Stimulated activated CD4-positive, alpha-beta T cell treated with anti-CD3 and anti-CD28 coated beads, Interleukin-15, amount 100 ng/mL, for 24 hours (primary cell): ENCODE results near the gene TMEM61.
"Not testable (repeated sequence)": the region's sequence is repeated elsewhere in the genome, so short reads cannot be mapped to it uniquely, and the experiment has no call there.

ENCODE experiments used
- DNase-seq: peaks from one replicate; pipeline ENCODE4 v3.0.0-alpha.2; 2020

TMEM61 gene

DNA sequence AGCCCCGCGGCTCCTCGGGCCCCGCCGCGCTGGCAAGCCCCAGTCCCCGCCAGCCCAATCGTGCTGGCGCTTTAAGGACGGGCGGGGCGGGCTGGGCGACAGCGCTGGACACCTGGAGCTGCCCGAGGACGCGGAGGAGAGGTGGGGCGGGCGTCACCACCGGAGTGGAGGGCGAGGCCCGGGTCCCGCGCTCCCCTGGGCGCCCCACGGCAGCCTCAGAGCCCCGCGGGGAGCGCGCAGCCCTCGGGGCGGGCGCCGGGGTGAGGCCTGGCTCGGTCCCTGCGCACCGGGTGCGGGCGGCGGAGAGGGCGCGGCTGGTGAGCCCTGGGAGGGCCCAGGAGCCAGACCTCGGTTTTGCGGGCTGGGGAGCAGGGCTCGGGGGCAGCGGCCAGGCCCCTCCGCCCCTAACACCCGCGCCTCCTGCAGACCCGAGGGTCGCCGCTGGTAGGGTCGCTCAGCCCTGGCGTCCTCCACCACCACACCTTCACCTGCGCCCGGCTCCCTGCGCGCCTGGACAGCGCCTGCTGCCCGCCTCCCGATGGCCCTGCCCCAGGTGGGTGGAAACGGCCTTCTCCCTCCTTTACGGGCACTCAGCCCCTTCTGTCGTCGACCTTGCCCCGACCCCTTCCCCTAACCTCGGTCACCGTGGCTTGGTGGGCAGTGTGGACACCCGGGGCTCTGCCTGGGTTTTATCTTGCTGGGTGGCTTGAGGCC, at the start of gene TMEM61:
Gene TMEM61, plus strand, starts transcription at position 101 of the 714 bp plus-strand sequence. Its CDS starts 438 bp downstream, at position 539.
- no peak for DNase-seq

DNA sequence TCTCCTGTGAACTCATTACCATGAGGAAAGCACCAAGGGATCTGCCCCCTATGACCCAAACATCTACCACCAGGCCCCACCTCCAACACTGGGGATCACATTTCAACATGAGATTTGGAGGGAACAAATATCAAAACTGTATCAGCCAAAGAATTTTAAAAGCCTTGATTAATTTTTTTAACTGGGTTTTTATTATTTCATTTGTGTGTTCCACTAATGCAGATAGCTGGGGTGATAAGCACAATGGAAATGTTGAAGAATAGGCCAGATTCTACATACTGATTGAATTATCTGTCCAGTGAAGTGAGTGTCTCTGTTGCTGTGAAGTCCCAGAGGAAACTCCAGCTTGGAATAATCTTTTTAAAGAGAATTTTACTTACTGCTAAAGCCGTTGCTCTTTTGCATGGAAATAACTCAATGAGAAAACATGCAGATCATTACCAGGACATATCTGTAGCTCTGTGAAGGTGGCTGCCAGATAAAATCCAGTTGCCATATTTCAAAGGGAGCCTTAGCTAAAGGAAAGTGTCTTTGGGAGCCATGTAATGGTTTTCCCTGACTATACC, 49.1 kb upstream of the TMEM61 start:
- DNase-seq = no peak

DNA sequence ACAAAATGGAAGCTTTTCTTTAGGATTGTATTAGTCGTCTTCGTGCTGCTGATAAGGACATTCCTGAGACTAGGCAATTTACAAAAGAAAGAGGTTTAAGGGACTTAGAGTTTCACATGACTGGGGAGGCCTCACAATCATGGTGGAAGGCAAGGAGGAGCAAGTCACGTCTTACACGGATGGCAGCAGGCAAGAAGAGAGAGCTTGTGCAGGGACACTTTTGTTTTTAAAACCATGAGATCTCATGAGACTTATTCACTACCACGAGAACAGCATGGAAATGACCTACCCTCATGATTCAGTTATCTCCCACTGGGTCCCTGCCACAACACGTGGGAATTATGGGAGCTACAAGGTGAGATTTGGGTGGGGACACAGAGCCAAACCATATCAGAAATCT, 46.3 kb upstream of the TMEM61 start:
- DNase-seq = not testable (repeated sequence)

DNA sequence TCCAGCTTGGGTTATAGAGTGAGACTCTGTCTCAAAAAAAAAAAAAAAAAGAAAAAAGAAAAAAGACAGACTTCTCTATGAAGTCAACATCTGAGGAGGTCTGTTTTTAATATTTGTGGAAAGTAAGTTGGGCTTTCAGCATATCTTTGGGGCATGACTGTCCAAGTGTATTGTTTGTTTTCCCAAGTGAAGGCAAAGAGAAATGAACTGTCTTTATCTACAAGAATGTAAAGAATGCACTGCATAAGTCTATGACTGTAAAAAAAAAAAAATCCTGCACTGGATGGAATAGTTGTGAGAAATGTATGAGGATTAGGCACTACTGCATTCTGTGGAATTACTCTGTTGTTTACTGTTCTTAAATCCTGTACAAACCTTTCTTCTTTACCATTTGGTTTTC, 45.6 kb upstream of the TMEM61 start:
- no peak for DNase-seq

DNA sequence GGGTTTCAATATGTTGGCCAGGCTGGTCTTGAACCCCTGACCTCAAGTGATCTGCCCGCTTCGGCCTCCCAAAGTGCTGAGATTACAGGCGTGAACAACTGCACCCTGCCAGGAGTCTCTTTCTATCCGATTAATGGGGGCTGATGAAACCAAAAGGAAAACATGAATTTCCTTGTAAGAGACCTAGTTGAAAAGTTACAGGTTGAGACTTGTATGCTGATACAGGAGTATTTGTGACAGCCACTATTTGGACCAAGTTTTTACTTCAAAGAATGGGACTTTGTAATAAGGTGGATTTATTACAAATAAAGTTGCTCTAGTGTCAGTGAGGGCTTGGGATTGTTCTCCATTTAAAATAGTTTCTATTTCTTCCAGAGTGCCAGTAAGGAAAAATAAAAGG, 43.6 kb upstream of the TMEM61 start:
- DNase-seq = no peak

DNA sequence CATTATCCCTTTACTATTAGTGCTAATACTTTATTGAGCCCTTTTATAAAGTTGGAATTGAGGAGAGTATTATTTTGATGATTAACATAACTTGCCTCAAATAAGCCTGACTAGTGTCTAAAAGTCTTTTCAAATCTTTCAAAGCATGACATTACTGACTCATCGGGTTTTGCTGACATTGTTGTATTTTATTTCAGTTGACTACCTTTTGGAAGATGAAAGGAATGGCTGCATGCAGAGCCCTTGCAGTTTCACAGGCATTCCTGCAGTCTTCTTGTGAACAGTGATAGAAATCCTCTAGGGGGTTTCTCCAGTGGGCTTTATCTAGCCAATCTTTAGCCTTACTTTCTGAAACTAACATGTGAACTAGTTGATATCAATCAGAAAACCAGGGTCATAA, 43.0 kb upstream of the TMEM61 start:
- DNase-seq = no peak

DNA sequence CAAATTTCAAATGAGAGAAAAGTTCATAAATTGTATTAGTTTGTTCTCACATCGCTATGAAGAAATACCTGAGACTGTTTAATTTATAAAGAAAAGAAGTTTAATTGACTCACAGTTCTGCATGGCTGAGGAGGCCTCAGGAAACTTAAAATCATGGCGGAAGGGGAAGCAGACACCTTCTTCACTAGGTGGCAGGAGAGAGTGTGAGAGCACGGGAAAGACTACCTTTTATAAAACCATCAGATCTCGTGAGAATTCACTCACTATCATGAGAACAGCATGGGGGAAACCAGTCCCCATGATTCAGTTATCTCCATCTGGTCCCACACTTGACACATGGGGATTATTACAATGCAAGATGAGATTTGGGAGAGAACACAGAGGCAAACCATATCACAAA, 41.5 kb upstream of the TMEM61 start:
- DNase-seq = not testable (repeated sequence)

DNA sequence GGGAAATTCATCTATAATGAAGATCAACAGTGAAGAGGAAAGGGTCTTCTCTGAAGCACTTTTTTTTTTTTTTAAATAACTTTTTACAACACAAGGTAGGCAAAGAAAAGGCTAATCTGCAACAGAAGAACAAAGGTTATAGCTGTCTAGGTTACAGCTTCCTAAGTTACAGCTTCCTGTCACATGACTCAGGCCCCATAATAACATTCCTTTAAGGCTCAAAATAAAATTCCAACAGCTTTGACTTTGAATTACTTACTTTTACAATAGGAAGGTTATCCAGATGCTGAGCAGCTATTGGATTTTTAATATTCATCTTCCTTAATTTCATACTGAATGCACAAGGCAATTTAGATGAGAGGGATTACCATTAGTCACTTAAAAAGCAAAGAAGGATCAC, 40.4 kb upstream of the TMEM61 start:
- no peak for DNase-seq

DNA sequence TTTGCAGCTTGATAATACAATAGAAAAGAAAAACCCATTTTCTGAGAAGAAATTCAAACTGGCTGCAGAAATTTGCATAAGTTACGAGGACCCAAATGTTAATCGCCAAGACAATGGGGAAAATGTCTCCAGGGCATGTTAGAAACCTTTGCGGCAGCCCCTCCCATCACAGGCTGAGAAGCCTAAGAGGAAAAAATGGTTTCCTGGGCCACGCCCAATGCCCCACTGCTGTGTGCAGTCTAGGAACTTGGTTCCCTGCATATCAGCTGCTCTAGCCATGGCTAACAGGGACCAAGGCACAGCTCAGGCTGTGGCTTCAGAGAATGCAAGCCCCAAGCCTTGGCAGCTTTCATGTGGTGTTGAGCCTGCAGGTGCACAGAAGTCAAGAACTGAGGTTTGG, 37.5 kb upstream of the TMEM61 start:
- no peak for DNase-seq

DNA sequence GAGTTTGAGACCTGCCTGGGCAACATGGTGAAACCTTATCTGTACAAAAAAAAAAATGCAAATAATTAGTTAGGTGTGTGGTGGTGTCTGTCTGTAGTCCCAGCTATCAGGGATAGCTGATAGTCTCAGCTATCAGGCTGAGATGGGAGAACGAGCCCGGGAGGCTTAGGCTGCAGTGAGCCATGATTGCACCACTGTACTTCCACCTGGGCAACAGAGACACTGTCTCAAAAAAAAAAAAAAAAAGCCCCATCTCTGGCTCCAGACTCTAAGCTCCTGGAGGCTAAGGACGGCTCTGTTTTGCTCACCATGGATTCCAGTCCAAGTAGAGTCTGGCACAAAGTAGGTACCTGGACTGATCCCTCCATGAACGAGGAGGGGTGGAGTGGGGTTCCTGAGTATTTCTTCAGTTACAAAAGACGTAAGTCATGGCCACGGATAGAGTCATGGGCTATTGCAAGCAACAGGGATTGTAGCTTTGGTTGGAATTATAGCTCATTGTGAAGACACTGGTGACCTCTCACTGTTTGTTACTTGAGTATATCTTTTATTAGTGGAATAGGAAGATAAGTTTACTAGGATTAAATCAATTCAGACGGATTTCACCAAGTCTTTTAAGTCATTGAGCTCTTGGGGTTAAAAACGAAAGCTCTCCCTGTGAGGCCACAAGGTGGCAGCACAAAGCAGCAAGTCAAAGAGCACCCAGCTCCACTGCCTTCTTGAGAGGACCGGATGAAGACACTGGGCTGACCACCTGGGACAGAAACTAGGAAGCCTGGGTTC, 35.6 kb upstream of the TMEM61 start:
- DNase-seq = peak; percentile 77

DNA sequence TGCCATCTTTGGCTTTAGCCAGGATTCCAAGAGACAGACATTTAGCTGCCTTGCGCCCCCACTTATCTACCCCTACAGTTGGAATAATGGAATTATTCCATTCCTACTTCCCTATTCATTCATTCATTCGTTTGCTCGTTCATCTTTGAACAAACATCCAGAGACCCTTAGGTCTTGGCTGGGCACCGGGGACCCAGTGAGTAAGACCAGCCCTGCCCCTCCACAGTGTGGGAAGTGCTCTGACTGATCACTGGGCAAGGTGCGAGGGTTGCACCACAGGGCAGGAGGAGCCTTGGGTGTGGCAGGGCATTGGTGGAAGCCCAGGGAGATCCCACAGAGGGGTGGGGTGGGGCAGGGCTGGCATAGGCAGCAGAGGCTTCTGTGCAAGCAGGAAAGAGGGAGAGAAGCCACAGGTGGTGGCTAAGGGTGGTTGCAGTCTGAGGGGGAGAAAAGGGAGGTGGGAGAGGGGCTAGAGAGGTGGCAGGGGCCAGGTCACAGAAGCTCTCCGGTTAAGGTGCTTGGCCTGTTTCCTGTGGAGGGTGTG, 35.0 kb upstream of the TMEM61 start:
- no peak for DNase-seq

DNA sequence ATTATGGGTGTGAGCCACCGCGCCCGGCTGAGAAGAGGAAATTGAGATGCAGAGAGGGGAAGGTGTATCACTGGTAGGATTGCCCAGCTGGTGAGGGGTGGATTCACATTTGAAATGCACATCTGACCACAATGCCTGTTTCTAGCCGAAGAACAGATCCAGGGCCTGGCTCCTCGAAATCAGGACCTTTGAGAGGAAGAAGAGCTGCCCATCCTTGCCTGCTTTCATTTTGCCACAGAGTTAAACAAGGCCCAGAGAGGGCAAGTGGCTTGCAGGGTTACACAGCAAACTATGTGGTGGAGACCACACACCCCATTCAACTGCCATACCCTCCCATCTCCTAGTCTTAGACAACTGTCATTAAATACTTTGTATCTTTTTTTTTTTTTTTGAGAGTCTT, 32.9 kb upstream of the TMEM61 start:
- no peak for DNase-seq

DNA sequence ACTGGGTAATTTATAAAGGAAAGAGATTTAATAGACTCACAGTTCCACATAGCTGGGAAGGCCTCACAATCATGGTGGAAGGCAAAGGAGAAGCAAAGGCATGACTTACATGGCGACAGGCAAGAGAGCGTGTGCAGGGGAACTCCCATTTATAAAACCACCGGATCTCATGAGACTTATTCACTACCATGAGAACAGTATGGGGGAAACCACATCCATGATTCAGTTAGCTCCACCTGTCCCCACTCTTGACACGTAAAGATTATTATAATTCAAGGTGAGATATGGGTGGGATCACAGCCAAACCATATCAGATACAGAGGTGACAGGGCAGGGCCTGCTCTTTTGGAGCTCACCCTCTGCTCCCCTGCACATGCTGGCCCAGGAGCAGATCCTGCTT, 31.4 kb upstream of the TMEM61 start:
- DNase-seq = no peak

DNA sequence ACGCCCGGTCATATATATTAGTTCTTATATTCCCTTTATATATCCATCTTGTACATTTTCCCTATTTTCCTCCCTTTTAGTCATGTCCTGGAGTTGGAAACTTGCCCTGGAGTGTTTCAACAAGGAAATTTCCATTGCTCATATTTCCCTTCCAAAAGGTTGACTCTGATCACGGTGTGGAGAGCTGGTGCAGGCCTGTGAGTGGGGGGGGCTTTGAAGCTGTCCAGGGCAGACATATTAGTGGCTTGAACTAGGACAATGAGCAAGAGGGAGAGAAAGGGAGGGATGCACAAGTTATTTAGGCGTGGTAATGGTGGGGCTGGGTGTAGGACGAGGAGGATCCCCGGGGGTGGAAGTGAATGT, 30.4 kb upstream of the TMEM61 start:
- DNase-seq = no peak

DNA sequence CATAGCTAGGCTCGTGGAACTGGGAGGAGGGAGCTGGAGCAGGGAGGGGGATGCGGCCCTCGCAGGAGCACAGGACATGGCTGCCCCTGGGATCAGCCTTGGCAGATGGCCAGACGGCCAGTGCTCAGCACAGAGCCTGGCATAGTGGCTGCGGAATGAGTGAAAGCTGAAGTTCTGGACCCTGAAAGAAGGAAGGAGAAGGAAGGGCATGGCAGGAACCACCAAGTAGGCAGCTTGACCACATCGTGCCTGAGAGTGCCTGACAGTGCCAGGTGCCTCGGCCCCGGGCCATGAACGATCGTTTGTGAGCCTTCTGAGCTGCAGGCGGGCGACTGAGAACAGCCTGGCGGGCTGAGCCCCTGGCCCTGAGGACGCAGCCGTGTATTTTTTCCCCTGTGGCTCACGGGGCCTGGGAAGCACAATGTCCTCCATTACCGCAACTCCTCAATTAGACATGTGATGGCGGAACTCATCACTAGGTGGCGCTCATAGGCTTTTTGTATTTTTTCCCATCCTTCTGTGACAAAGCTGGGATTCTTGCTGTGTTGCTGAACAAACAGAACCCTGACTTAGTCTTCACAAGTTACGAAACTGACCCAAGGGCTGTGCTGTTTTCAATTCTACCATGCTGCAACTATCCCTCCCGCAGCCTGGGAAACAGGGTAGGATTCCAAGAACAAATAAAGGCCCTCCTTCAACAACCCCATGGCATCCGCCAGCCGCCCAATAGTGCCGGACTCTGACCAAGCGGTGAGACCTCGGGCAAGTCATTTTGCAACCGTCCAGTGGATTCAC, 29.9 kb upstream of the TMEM61 start:
- DNase-seq = peak; percentile 67

DNA sequence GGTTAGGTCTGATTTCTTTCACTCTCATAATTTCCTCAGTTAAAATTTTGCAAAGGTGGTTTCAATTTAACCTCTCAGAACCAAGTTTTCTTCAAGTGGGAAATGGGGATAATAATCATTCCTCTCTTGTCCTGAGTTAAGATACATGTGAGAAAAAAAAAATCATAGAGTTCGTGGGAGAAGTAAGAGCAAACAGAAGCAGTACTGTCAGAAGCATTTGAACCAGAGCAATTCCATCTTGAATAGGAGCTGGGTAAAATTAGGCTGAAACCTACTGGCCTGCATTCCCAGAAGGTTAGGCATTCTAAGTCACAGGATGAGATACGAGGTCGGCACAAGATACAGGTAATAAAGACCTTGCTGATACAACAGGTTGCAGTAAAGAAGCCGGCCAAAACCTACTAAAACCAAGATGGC, 28.6 kb upstream of the TMEM61 start:
- no peak for DNase-seq

DNA sequence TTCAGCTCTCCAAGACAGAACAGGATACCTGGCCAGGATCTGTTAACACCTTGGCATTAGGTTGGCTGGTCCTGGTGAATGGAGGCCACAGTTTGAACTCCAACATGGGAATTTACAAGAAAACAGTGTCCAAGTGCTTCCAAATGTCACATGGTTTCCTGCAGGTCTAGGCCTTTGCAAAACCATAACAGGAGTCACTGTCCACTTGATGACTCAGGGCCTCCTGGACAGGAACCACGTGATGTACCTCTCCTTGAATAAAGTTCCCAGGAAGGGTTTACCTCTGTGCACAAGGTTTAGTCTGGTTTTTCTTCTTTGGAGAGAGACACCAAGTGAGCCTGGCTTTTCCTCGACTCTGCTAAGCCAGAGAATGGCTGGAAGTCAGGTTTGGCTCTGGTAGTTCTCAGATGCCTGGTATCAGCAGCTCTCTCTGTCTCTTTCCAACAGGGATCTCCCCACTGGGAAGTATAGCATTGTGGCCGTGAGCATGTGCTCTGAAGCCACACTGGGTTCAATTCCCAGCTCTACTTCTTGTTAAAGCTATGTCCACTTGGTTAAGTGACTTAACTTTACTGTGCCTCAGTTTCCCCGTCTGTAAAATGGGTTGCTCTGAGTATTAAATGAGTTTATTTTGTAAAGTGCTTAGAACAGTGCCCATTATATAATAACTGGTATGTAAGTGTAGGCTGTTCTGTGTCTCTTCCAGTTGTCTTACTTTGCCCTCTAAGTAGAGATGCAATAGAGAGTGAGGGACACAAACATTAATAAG, 27.3 kb upstream of the TMEM61 start:
- DNase-seq = no peak

DNA sequence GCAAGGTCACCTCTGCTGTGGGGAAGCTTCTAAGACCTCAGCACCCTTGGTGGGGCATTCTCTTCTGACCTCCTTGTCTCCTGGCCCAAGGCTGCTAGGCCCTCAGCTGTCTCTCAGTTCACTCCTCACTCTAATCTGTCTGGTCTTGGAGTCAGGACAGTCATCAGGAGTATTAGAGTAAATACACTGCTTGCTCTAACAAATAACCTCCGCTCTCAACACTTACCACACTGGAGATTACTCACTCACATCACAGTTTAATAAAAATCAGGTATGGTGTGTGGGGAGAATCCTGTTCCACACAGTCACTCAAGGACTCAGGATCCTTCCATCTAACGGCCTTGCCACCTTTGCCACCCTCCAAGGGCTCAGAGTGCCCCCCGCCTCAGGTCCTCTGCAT, 26.6 kb upstream of the TMEM61 start:
- DNase-seq = no peak

DNA sequence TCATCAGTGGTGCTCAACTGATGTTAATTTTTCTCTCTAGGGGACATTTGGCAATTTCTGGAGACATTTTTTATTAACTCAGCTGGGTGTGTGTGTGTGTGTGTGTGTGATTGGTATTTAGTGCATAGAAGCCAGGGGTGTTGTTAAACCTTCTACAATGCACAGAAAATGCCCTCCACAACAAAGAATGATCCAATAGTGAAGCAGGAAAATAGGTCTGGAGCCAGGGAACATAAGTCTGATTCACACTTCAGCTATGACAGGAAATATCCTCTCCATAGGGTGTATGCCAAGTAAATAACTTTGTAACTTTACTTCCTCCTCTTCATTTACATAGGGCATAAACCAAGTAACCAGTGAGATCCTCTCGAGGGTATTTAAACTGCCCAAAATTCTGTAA, 25.1 kb upstream of the TMEM61 start:
- DNase-seq = no peak

DNA sequence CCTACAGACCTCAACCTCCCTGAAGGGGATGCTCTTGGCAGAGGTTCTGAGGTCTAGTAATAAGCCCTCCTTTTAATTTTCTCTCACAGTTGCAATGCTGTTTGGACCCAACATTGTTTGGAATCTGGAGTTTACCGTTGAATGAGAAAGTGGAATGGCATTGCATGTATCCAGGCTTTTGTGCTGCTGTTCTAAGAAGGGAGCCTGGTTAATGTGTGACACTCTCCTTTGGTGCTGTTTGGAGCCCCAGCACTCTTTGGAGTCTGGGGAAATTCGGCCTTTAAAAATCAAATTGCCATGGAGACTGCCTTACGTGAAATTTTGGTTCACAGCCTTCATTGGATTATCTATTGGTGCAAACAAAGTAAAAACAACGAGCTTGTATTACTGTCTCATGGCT, 23.7 kb upstream of the TMEM61 start:
- no peak for DNase-seq

DNA sequence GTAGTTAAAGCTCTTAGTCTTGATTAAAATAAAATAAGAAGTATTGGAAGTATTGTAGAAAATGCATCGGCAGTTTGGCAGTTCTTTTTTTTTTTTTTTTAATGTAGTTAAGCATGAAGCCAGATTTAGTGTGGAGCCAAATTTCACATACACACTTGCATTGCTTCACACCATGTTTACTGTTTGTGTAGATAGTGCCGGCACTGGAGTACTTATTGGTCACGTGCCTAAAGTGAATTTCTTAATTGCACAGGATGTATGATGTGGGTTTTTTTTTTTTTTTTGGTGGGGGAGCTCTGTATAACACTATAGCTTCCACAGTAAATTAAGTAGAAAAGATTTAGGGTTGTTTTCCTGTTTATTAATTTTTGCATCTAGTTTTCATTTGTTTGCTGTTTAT, 21.2 kb upstream of the TMEM61 start:
- no peak for DNase-seq

DNA sequence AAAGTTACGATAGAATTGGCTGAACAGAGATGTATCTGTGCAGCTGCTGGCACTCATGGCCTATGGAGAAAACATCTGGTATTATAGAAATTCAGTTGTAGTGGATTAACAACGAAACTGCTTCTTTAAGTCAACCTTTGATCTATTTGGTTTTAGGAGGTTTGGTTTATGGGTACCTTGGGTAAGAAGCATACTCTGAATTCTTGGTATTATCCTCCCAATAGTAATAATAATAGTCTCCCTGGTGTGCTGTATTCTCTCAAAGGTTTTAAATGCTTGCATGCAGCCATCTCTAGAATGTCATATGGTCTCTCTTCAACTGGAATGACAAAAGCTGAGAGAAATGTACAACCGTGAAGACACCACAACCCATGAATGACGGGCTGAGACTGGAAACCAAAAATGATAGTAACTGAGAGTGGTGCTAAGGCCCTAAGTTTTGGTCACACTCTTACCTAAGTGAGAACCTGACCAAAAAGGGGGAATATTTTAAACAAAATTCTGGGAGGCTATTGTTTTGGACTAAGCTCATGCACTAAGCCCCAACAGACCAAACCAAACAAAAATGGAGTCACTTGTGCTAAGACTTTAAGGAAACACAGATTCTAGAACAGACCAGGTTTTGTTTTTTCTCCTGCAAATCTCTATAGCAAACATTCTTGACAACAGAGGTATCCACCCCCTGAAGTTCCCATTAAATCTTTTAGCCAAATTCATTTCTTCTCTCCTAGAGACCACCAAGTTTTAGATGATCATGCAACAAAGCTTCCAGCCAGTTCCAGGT, 17.6 kb upstream of the TMEM61 start:
- no peak for DNase-seq
